Measurements from ENCODE around the gene P2RX6. TPM values are rescaled to one million over a fixed set of nuclear protein-coding genes. Genes with fewer than 3 reads are reported as not detected.

Gene P2RX6
- total and polyA plus RNA-seq, 9 of the 15 experiments (the other 6 are each of a cell fraction or from before 2014, with no cell fraction given), result 0.01 to 3.9 (median 1.5) TPM; not detected in 1

GRCh38 chr22:20997536-20998257 is 17.3 kb upstream of the P2RX6 start (continued):
- TF ChIP-seq ARID3A (IDR thresholded peaks at IDR 0.05; ENCODE audit: borderline replicate concordance, low read depth, low read length) (no peak), HOXB6 (CRISPR knock-in tag; IDR thresholded peaks at IDR 0.05; ENCODE audit: borderline replicate concordance) (peak; percentile 88; the same call in 1 of the 2 replicates), POLR3A (IDR thresholded peaks at IDR 0.05; ENCODE audit: borderline replicate concordance, extremely low read depth, insufficient read depth, insufficient read length) (no peak), NR2C2 (CRISPR knock-in tag; IDR thresholded peaks at IDR 0.05) (no peak), NR2C2 (tag; IDR thresholded peaks at IDR 0.05) (no peak), FOXO4 (CRISPR knock-in tag; IDR thresholded peaks at IDR 0.05) (peak; percentile 43; the same call in 1 of the 2 replicates), RAD21 (CRISPR knock-in tag; conservative IDR thresholded peaks at IDR 0.05 in 1 of 2, IDR thresholded peaks at IDR 0.05 in 1 of 2) (0 out of 4 replicates have a peak, but pooled peaks of 1 of the 2 experiments have one; percentile 7), JUND (IDR thresholded peaks at IDR 0.05; ENCODE audit: borderline replicate concordance, low read depth, low read length) (0 out of 2 replicates have a peak, but pooled peaks have one; percentile 6), JUND (tag; IDR thresholded peaks at IDR 0.05; ENCODE audit: borderline replicate concordance, low read depth, low read length) (no peak), EHMT2 (IDR thresholded peaks at IDR 0.05) (no peak), TSHZ1 (CRISPR knock-in tag; IDR thresholded peaks at IDR 0.05) (0 out of 2 replicates have a peak, but pooled peaks have one; percentile 28), GTF2F1 (IDR thresholded peaks at IDR 0.05; ENCODE audit: low read depth, low read length) (0 out of 2 replicates have a peak, but pooled peaks have one; percentile 13)
- TF ChIP-seq, protein P1, sequence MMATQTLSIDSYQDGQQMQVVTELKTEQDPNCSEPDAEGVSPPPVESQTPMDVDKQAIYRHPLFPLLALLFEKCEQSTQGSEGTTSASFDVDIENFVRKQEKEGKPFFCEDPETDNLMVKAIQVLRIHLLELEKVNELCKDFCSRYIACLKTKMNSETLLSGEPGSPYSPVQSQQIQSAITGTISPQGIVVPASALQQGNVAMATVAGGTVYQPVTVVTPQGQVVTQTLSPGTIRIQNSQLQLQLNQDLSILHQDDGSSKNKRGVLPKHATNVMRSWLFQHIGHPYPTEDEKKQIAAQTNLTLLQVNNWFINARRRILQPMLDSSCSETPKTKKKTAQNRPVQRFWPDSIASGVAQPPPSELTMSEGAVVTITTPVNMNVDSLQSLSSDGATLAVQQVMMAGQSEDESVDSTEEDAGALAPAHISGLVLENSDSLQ (IDR thresholded peaks at IDR 0.05), result no peak
- TF ChIP-seq, protein P2, sequence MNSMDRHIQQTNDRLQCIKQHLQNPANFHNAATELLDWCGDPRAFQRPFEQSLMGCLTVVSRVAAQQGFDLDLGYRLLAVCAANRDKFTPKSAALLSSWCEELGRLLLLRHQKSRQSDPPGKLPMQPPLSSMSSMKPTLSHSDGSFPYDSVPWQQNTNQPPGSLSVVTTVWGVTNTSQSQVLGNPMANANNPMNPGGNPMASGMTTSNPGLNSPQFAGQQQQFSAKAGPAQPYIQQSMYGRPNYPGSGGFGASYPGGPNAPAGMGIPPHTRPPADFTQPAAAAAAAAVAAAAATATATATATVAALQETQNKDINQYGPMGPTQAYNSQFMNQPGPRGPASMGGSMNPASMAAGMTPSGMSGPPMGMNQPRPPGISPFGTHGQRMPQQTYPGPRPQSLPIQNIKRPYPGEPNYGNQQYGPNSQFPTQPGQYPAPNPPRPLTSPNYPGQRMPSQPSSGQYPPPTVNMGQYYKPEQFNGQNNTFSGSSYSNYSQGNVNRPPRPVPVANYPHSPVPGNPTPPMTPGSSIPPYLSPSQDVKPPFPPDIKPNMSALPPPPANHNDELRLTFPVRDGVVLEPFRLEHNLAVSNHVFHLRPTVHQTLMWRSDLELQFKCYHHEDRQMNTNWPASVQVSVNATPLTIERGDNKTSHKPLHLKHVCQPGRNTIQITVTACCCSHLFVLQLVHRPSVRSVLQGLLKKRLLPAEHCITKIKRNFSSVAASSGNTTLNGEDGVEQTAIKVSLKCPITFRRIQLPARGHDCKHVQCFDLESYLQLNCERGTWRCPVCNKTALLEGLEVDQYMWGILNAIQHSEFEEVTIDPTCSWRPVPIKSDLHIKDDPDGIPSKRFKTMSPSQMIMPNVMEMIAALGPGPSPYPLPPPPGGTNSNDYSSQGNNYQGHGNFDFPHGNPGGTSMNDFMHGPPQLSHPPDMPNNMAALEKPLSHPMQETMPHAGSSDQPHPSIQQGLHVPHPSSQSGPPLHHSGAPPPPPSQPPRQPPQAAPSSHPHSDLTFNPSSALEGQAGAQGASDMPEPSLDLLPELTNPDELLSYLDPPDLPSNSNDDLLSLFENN (IDR thresholded peaks at IDR 0.05; ENCODE audit: low read depth in 2 of 2, low read length in 2 of 2), result 0 out of 4 replicates have a peak, but pooled peaks of 1 of the 2 experiments have one; percentile 9

All from K562 (cell line).